COLO668 (cell line): Measurements from ENCODE around the gene HRAS.

Experiments used
- DNase-seq: peaks from one replicate; lab custom pipeline; 2025; ENCODE audit not compliant: unreplicated experiment; lab: John Stamatoyannopoulos, UW

Gene HRAS

GRCh38 chr11:497565-498296 lies 37.6 kb downstream of the HRAS start:
- DNase-seq: no peak

GRCh38 chr11:496834-497564 lies 38.4 kb downstream of the HRAS start:
- no peak for DNase-seq

- DNase-seq: no peak
Measured at GRCh38 chr11:495537-495931, 39.8 kb downstream of the HRAS start.

- DNase-seq: peak; percentile 68
Measured at GRCh38 chr11:494761-495536, 40.4 kb downstream of the HRAS start.

- DNase-seq: peak; percentile 53
Measured at GRCh38 chr11:492427-493226, 42.7 kb downstream of the HRAS start.

GRCh38 chr11:491358-491757 lies 44.0 kb downstream of the HRAS start:
- DNase-seq: no peak

- DNase-seq: no peak
Measured at GRCh38 chr11:490930-491260, 44.5 kb downstream of the HRAS start.

GRCh38 chr11:490186-490929 lies 45.0 kb downstream of the HRAS start:
- DNase-seq: no peak

- no peak for DNase-seq
Measured at GRCh38 chr11:489610-490185, 45.7 kb downstream of the HRAS start.

- DNase-seq: no peak
Measured at GRCh38 chr11:488992-489391, 46.4 kb downstream of the HRAS start.

GRCh38 chr11:488579-488978 lies 46.8 kb downstream of the HRAS start:
- no peak for DNase-seq

GRCh38 chr11:488062-488461 lies 47.3 kb downstream of the HRAS start:
- DNase-seq: no peak

GRCh38 chr11:487571-488021 lies 47.8 kb downstream of the HRAS start:
- DNase-seq: no peak

- no peak for DNase-seq
Measured at GRCh38 chr11:486189-486588, 49.2 kb downstream of the HRAS start.

GRCh38 chr11:484616-485015 lies 50.8 kb downstream of the HRAS start:
- DNase-seq: no peak
